K562 (cell line): Measurements from ENCODE around the gene BCAN. TPM values are rescaled to one million over a fixed set of nuclear protein-coding genes. Genes with fewer than 3 reads are reported as not detected.

Source experiments
- CHD2 ChIP-seq: IDR thresholded peaks from 2 replicates; pipeline ENCODE4 v1.6.1; 2011; ENCODE audit warnings: low read depth, low read length
- CHD4 ChIP-seq: fragments of 200-600 bp; sonication (generic); IDR thresholded peaks from 3 replicates; pipeline ENCODE4 v1.6.1; 2012; ENCODE audit warnings: low read depth, mild to moderate bottlenecking, mixed read lengths, low read length, inconsistent platforms; ENCODE audit not compliant: insufficient read depth, insufficient replicate concordance, poor library complexity, severe bottlenecking
- FOXA3 ChIP-seq, 2 experiments: fragments of 450-650 bp in 1 of 2; sonication (generic) in 1 of 2; formaldehyde crosslinking; IDR thresholded peaks in 1 of 2; conservative IDR thresholded peaks in 1 of 2; 2 replicates each; pipeline versions ENCODE4 v1.4.0 to v1.8.0; 2020 to 2022; ENCODE audit warnings: mild to moderate bottlenecking in 2 of 2, missing genetic modification reagents in 1 of 2
- LCOR ChIP-seq: sonication (generic); formaldehyde crosslinking; IDR thresholded peaks from 2 replicates; pipeline ENCODE4 v1.8.0; 2022; ENCODE audit warnings: mild to moderate bottlenecking, missing genetic modification reagents
- MTA3 ChIP-seq: fragments of 450-650 bp; formaldehyde crosslinking; IDR thresholded peaks from 2 replicates; pipeline ENCODE4 v1.6.1; 2017; ENCODE audit warnings: mild to moderate bottlenecking, borderline replicate concordance
- PRPF4 ChIP-seq: fragments of 200-400 bp; formaldehyde crosslinking; IDR thresholded peaks from one replicate; pipeline ENCODE4 v1.6.1; 2017; ENCODE audit warnings: low read length, low read depth, mild to moderate bottlenecking; ENCODE audit not compliant: insufficient read depth, poor library complexity, severe bottlenecking
- PTTG1 ChIP-seq: fragments of 450-650 bp; IDR thresholded peaks from 2 replicates; pipeline ENCODE4 v1.6.1; 2016; ENCODE audit warnings: low read depth, mild to moderate bottlenecking, missing genetic modification characterization, missing compliant biosample characterization
- RB1 ChIP-seq: fragments of 450-650 bp; IDR thresholded peaks from 2 replicates; pipeline ENCODE4 v1.6.1; 2017; ENCODE audit warnings: low read depth, mild to moderate bottlenecking
- SP1 ChIP-seq: sonication (generic); formaldehyde crosslinking; IDR thresholded peaks from 2 replicates; pipeline ENCODE4 v1.8.1; 2022; ENCODE audit warnings: mild to moderate bottlenecking, missing genetic modification reagents
- TFAM ChIP-seq: fragments of 250-450 bp; sonication (Bioruptor Pico); conservative IDR thresholded peaks from 2 replicates; pipeline ENCODE4 v1.5.0; 2021; ENCODE audit warnings: mild to moderate bottlenecking, moderate library complexity
- ZNF184 ChIP-seq: sonication (generic); formaldehyde crosslinking; IDR thresholded peaks from 2 replicates; pipeline ENCODE4 v1.5.0; 2020; ENCODE audit warnings: missing genetic modification reagents
- ZNF384 ChIP-seq: IDR thresholded peaks from 2 replicates; pipeline ENCODE4 v1.6.1; 2012; ENCODE audit warnings: low read depth, low read length, improper control_type of control experiment
- polyA plus RNA-seq, 8 experiments: library from polyadenylated mRNA; depleted of rRNA in 4 of 8; stranded (reverse) in 5 of 8; unstranded in 3 of 8; fragments of >200 nt; fragmentation: Nextera tagmentation in 2 of 8; fragmentation: Illumina TruSeq in 1 of 8; extraction: Ambion mirVana in 2 of 8; extraction: Trizol in 1 of 8; gene quantifications; 2 replicates each; pipeline versions ENCODE4 v1.2.1 to v1.2.3, GENCODE V29; 2011 to 2014; ENCODE audit warnings: inconsistent platforms in 1 of 8, missing spikeins in 1 of 8
- total RNA-seq, 7 experiments: library from RNA; depleted of rRNA in 6 of 7; stranded (reverse); fragments of >200 nt in 6 of 7; fragmentation: Illumina TruSeq in 2 of 7; extraction: Trizol in 2 of 7; gene quantifications; 2 replicates each; pipeline versions ENCODE4 v1.2.1 to v1.2.3, GENCODE V29; 2011 to 2021; ENCODE audit warnings: low replicate concordance in 1 of 7
- TF ChIP-seq, protein P1 (sequence below): fragments of 450-650 bp; IDR thresholded peaks from 2 replicates; pipeline ENCODE4 v1.6.1; 2017; ENCODE audit warnings: antibody characterized with exemption, mild to moderate bottlenecking

Gene BCAN
- total and polyA plus RNA-seq, 9 of the 15 experiments (the other 6 are each of a cell fraction or from before 2014, with no cell fraction given): 0.04 to 0.33 (median 0.14) TPM; not detected in 5

GRCh38 chr1:156624814-156625435 is 17.0 kb upstream of the BCAN start (continued):
- TF ChIP-seq, protein P1, sequence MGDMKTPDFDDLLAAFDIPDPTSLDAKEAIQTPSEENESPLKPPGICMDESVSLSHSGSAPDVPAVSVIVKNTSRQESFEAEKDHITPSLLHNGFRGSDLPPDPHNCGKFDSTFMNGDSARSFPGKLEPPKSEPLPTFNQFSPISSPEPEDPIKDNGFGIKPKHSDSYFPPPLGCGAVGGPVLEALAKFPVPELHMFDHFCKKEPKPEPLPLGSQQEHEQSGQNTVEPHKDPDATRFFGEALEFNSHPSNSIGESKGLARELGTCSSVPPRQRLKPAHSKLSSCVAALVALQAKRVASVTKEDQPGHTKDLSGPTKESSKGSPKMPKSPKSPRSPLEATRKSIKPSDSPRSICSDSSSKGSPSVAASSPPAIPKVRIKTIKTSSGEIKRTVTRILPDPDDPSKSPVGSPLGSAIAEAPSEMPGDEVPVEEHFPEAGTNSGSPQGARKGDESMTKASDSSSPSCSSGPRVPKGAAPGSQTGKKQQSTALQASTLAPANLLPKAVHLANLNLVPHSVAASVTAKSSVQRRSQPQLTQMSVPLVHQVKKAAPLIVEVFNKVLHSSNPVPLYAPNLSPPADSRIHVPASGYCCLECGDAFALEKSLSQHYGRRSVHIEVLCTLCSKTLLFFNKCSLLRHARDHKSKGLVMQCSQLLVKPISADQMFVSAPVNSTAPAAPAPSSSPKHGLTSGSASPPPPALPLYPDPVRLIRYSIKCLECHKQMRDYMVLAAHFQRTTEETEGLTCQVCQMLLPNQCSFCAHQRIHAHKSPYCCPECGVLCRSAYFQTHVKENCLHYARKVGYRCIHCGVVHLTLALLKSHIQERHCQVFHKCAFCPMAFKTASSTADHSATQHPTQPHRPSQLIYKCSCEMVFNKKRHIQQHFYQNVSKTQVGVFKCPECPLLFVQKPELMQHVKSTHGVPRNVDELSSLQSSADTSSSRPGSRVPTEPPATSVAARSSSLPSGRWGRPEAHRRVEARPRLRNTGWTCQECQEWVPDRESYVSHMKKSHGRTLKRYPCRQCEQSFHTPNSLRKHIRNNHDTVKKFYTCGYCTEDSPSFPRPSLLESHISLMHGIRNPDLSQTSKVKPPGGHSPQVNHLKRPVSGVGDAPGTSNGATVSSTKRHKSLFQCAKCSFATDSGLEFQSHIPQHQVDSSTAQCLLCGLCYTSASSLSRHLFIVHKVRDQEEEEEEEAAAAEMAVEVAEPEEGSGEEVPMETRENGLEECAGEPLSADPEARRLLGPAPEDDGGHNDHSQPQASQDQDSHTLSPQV: 0 out of 2 replicates have a peak, but pooled peaks have one; percentile 17
- TF ChIP-seq CHD2 (0 out of 2 replicates have a peak, but pooled peaks have one; percentile 11), ZNF184 (CRISPR knock-in tag) (no peak), LCOR (CRISPR knock-in tag) (peak; percentile 10; the same call in 1 of the 2 replicates), MTA3 (no peak), SP1 (CRISPR knock-in tag) (peak; percentile 23; the same call in 1 of the 2 replicates), RB1 (no peak), FOXA3 (CRISPR knock-in tag; conservative IDR thresholded peaks at IDR 0.05 in 1 of 2, IDR thresholded peaks at IDR 0.05 in 1 of 2) (peak in 1 of 2 experiments; percentile 10; a peak in 1 of 4 replicates), PTTG1 (tag) (no peak), CHD4 (no peak), ZNF384 (no peak), TFAM (CRISPR knock-in tag) (no peak), PRPF4 (no peak)
